Measurements from ENCODE around the gene DENND11.
"Not testable (repeated sequence)": the region's sequence is repeated elsewhere in the genome, so short reads cannot be mapped to it uniquely, and the experiment has no call there.

DENND11 gene

GRCh38 chr7:141706239-141707064, 4.5 kb upstream of the DENND11 start:
- DNase-seq (ENCODE audit: low spot score): no peak

- no peak for DNase-seq (ENCODE audit: low spot score)
Observed at GRCh38 chr7:141704741-141705140, 2.8 kb upstream of the DENND11 start.

DNA sequence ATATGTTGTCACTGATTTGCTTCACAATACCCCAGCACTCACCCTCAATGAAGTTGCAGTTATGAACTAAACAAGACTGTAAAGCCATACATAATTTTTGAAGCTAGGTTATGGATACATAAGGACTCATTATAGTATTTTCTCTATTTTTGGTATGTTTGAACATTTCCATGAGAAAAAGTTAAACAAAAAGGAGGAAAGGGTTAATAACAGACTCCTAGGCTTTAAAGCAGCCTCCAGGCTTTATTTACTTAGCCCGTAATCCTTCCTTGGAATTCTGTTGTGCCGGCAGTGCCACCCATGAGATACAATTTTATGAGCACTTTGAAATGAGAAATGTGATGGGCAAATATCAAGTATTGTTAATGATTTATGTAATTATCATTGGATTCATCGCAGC, 2.1 kb upstream of the DENND11 start:
- DNase-seq (ENCODE audit: low spot score): no peak

DNA sequence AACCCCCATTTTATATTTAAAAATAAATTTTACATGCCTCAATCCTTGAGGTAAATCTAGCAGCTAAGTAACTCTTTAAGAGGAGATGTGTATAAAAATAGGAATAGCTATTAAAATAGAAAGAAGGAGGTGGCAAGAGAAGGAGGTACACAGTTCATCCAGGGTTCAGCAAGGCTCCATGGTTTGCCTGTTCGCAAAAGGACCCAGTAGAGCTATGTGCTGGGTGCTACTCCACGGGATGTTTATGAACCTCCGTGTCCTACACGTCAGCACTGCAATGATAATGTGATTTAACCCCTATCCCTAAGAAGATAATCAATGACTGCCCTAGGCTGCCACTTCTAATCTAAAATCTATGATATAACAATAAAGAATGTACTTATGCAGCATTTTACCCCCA, 926 bp upstream of the DENND11 start:
- no peak for DNase-seq (ENCODE audit: low spot score)

DNA sequence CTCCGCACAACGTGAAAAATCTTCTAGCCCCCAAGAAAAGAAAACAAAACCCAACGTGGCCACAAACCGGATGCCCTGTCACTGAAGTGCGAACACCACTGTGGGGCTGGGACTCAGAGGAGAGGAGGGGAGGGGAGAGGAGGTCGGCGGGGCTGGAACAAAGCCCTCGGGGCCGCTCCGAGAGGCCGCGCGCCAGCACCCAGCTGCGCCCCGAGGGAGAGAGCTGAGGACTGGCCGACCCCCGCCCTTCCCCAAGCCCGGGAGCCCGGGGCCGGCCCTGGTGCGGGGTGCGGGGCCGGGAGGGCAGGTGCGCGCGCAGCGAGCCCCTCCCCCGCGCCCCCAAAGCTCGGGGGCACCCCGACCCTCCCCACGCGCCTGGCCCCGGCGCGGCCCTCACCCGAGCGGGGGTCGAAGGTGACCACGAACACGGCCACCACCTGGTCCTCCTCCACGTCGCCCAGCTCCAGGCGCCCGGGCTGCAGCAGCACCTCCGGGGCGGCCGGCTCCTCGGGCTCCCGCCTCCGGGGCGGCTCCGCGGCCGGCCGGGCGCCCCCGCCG, 398 bp downstream of the DENND11 start:
- DNase-seq (ENCODE audit: low spot score): peak; percentile 64

GRCh38 chr7:141700848-141701371, 1.1 kb downstream of the DENND11 start:
- peak; percentile 23 for DNase-seq (ENCODE audit: low spot score)

DNA sequence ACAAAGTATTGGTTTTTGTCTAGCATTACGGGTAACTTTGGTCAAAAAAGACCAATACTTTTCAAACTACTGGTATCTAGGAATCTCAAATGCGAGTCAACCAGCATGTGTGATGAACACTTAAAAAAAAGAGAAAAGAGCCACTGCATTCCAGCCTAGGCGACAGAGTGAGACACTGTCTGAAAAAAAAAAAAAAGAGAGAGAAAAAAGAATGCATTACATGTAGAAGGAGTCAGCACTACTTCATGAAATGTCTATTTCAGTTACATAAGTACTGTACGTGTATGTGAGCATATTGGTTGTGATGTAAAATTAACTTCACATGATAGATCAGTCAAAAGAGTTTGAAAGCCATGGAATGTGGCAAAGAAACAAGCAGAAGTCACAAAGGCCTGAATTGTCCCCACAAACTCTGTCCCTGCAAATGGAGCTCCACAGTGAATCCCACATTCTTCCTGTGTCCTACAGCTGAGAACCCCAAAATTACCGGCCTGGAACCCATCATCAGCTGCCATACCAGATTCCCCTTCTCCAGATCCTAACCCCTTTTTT, 1.6 kb downstream of the DENND11 start:
- no peak for DNase-seq (ENCODE audit: low spot score)

- DNase-seq (ENCODE audit: low spot score): no peak
Observed at GRCh38 chr7:141699860-141700259, 2.1 kb downstream of the DENND11 start.

GRCh38 chr7:141698247-141699015, 3.5 kb downstream of the DENND11 start:
- DNase-seq (ENCODE audit: low spot score): no peak

DNA sequence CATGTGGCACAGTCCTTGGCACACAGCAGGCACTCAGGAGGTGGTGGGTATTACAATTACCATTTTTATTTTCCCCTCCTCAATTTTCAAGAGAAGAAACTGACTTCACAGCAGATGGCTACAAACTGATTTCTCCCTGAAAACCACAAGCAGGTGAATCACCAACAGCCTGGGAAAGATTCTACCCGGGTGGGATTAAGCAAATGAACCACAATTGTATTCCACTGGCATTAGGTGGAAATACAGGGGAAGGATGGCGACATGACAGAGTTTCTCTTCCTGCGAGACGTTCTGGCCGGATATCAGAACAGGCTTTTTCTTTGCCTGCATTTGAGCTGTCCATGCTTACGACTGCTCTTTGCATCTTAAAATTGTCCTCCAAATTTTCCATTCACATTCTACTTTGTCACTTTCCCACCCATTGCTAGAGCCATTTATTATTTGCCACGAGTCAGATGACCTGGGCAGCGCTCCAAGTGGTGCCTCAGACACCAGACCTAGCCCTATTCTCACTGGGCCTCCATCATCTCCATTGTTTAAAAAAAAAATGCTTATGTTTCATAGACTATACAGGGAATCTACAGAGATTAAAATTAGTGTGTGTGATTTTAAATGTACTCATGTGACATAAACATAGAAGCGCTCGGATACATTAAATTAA, 4.6 kb downstream of the DENND11 start:
- DNase-seq (ENCODE audit: low spot score): no peak

GRCh38 chr7:141696348-141696747, 5.6 kb downstream of the DENND11 start:
- DNase-seq (ENCODE audit: low spot score): no peak

DNA sequence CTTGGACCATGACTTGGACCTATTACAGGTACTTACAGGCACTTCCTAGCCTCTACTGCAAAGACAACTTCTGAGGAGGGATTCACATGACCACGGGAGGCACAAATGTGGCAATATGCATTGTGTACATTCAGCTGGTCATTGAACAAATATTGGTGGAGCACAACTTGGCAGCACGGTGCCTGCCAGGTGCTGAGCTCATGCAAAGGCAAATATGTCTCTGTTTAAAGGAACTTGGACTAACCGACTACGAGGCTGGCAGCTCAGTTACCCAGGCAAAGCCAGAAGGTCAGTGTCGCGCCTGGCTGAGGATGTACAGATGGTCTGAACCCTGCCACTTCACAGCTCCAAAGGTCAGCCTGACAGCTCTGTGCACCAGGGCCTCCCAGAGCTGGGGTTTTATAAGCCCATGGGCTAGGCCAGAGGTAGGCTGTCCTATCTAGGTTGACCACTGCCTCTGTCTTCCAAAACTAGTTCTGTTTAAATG, 6.1 kb downstream of the DENND11 start:
- DNase-seq (ENCODE audit: low spot score): peak; percentile 53

- DNase-seq (ENCODE audit: low spot score): no peak
Observed at GRCh38 chr7:141693082-141693481, 8.9 kb downstream of the DENND11 start.

GRCh38 chr7:141691961-141692360, 10.0 kb downstream of the DENND11 start:
- no peak for DNase-seq (ENCODE audit: low spot score)

GRCh38 chr7:141691540-141691939, 10.4 kb downstream of the DENND11 start:
- DNase-seq (ENCODE audit: low spot score): no peak

GRCh38 chr7:141689072-141689825, 12.7 kb downstream of the DENND11 start:
- not testable (repeated sequence) for DNase-seq (ENCODE audit: low spot score)

- no peak for DNase-seq (ENCODE audit: low spot score)
Observed at GRCh38 chr7:141688043-141688442, 13.9 kb downstream of the DENND11 start.

DNA sequence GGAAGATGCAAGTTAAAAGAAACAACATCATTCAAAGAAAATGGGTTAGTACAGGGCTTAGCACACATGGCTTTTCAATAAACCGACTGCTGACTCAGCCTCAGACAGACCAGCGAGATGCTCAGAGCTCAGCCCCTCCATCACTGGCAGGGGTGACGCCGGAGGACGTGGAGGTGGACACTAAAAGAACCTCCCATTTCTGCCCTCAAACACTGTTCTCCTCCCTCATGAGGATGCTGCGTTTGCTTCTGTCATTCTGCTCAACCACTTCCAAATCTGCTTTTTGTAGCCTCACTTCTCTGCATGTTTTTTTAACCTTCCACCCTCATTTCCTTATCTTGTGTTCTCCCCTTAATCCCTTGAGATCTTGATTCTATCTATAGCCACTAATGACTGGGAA, 15.3 kb downstream of the DENND11 start:
- DNase-seq (ENCODE audit: low spot score): no peak

GRCh38 chr7:141686074-141686473, 15.9 kb downstream of the DENND11 start:
- DNase-seq (ENCODE audit: low spot score): no peak

- no peak for DNase-seq (ENCODE audit: low spot score)
Observed at GRCh38 chr7:141685285-141686023, 16.5 kb downstream of the DENND11 start.

Measured in HuH-7 (cell line).